Smooth muscle cell (in vitro differentiated cells): ENCODE results near the gene UBXN4. TPM values are rescaled to one million over a fixed set of nuclear protein-coding genes. Genes with fewer than 3 reads are reported as not detected.

Experiments used
- DNase-seq: peaks from one replicate; lab custom pipeline; 2025; ENCODE audit not compliant: unreplicated experiment; lab: John Stamatoyannopoulos, UW
- H2AFZ ChIP-seq: fragments of 200-600 bp; sonication (generic); 2 replicates; pipeline ENCODE4 v1.6.0; 2016; ENCODE audit warnings: antibody characterized with exemption, low read depth, mild to moderate bottlenecking
- H3F3A ChIP-seq: fragments of 200-600 bp; sonication (generic); 2 replicates; pipeline ENCODE4 v1.6.0; 2017; ENCODE audit warnings: antibody characterized with exemption, low read depth
- H3K27ac ChIP-seq: fragments of 200-600 bp; sonication (generic); 2 replicates; pipeline ENCODE4 v1.5.1; 2016; ENCODE audit warnings: low read depth, mild to moderate bottlenecking
- H3K27me3 ChIP-seq: fragments of 200-600 bp; sonication (generic); 2 replicates; pipeline ENCODE4 v1.6.1; 2016; ENCODE audit warnings: low read depth, mild to moderate bottlenecking
- H3K36me3 ChIP-seq: fragments of 200-600 bp; sonication (generic); 2 replicates; pipeline ENCODE4 v1.5.1; 2016; ENCODE audit warnings: low read depth
- H3K4me1 ChIP-seq: fragments of 200-600 bp; sonication (generic); 2 replicates; pipeline ENCODE4 v1.5.1; 2016; ENCODE audit warnings: low read depth
- H3K4me2 ChIP-seq: fragments of 200-600 bp; sonication (generic); 2 replicates; pipeline ENCODE4 v1.6.0; 2016; ENCODE audit warnings: mild to moderate bottlenecking
- H3K4me3 ChIP-seq: fragments of 200-600 bp; sonication (generic); 2 replicates; pipeline ENCODE4 v1.5.1; 2016; ENCODE audit warnings: mild to moderate bottlenecking
- H3K79me2 ChIP-seq: fragments of 200-600 bp; sonication (generic); 2 replicates; pipeline ENCODE4 v1.6.0; 2016; ENCODE audit warnings: low read depth, mild to moderate bottlenecking
- H3K9ac ChIP-seq: fragments of 200-600 bp; sonication (generic); 2 replicates; pipeline ENCODE4 v1.6.0; 2016; ENCODE audit warnings: low read depth
- H3K9me3 ChIP-seq: fragments of 200-600 bp; sonication (generic); replicated peaks from 2 replicates; pipeline ENCODE4 v1.5.1; 2016; ENCODE audit warnings: low read depth
- H4K20me1 ChIP-seq: fragments of 200-600 bp; sonication (generic); 2 replicates; pipeline ENCODE4 v1.6.0; 2016; ENCODE audit warnings: low read depth
- WGBS: methylation state at CpG from one replicate; pipeline ENCODE4 v1.1.7; 2016; ENCODE audit warnings: low lambda C conversion rate; 5-methylcytosine and 5-hydroxymethylcytosine counted together
- polyA plus RNA-seq: library from polyadenylated mRNA; unstranded; fragments of >200 nt; fragmentation: Nextera tagmentation; extraction: Ambion mirVana; gene quantifications from 2 replicates; pipeline ENCODE4 v1.2.1, GENCODE V29; 2016
- small RNA-seq: library from RNA; depleted of rRNA; stranded (forward); fragments of <200 nt; gene quantifications from one replicate; pipeline ENCODE3, GENCODE V24; 2014
- total RNA-seq: library from RNA; depleted of rRNA; stranded (reverse); fragments of >200 nt; gene quantifications from 2 replicates; pipeline ENCODE4 v1.2.3, GENCODE V29; 2014
- TF ChIP-seq, protein P1 (sequence below): fragments of 200-600 bp; sonication (generic); IDR thresholded peaks from 2 replicates; pipeline ENCODE4 v1.5.1; 2017; ENCODE audit warnings: borderline replicate concordance, mild to moderate bottlenecking, antibody characterized with exemption; ENCODE audit not compliant: insufficient read depth, poor library complexity, severe bottlenecking

UBXN4 gene
- total and polyA plus RNA-seq, 2 experiments from 2014 or later: 87.1 to 130 TPM

DNA sequence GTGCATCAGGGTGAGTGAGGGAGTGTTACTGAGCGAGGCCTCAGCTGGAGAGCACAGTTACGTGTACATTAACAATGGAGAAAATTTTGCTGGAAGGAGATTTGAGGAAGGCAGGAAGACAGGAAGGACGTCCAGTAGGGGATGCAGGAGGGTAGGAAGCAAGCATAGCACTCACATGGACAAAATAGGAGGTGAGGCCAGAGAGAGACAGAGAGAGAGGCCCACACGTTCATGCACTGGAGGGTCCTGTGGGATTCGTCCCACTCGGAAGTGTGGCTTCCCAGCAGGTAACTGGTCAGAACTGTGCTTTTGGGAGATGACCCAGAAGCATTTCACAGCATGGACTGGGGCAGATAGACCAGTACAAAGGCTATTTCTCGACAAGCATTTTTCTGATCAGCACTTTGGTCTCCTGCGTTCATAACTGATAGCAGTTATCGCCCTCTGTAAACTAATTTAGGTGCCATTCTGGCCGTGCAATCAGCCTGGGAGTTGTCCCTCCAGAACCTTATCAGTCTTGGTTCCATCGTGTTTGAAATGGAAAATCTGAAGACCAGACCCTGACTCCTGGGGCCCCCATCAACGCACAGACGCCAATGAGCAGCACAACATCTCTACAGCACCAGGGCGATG is 89.6 kb downstream of the UBXN4 start:
- Histone ChIP-seq H3K36me3 (no peaks in the 10 kb centered on the region), H4K20me1 (no peaks in the 10 kb centered on the region), H3K4me1 (no peaks in the 10 kb centered on the region), H3K9ac (no peak overlapping the region), H3K27me3 (no peaks in the 10 kb centered on the region), H3K4me3 (no peak overlapping the region), H3K4me2 (no peak overlapping the region), H3K79me2 (no peaks in the 10 kb centered on the region), H3K27ac (no peak overlapping the region), H3F3A (no peaks in the 10 kb centered on the region), H3K9me3 (no peaks in the 10 kb centered on the region), H2AFZ (no peak overlapping the region)
- no peak for DNase-seq
- TF ChIP-seq, protein P1, sequence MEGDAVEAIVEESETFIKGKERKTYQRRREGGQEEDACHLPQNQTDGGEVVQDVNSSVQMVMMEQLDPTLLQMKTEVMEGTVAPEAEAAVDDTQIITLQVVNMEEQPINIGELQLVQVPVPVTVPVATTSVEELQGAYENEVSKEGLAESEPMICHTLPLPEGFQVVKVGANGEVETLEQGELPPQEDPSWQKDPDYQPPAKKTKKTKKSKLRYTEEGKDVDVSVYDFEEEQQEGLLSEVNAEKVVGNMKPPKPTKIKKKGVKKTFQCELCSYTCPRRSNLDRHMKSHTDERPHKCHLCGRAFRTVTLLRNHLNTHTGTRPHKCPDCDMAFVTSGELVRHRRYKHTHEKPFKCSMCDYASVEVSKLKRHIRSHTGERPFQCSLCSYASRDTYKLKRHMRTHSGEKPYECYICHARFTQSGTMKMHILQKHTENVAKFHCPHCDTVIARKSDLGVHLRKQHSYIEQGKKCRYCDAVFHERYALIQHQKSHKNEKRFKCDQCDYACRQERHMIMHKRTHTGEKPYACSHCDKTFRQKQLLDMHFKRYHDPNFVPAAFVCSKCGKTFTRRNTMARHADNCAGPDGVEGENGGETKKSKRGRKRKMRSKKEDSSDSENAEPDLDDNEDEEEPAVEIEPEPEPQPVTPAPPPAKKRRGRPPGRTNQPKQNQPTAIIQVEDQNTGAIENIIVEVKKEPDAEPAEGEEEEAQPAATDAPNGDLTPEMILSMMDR: no peak
- 83% methylated on average over 14 of the region's 14 CpGs for WGBS

DNA sequence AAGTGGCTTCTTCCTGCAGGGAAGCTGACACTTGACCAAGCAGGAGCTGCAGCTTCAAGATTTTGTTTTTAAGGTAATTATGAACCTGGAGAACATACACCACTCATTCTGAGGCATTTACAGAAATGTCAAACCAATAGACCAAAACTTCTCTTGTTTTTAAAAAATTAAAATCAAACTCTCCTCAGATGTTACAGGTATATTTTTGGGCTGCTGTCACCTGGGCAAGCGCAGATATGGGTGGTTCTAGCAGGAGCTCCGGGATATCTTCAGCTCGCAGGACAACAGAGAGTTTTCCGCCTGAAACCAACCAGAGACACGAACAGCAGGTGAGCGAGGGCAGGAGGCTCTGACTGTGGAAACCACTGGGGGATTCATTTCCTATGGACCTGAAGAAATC is 91.2 kb downstream of the UBXN4 start:
- 98% methylated on average over 6 of the region's 6 CpGs for WGBS
- Histone ChIP-seq H3K9ac (no peak overlapping the region), H2AFZ (no peak overlapping the region), H3F3A (no peaks in the 10 kb centered on the region), H3K4me2 (no peak overlapping the region), H3K4me1 (no peaks in the 10 kb centered on the region), H3K4me3 (no peak overlapping the region), H3K36me3 (no peaks in the 10 kb centered on the region), H3K27ac (no peak overlapping the region), H3K9me3 (no peaks in the 10 kb centered on the region), H3K27me3 (no peaks in the 10 kb centered on the region), H4K20me1 (no peaks in the 10 kb centered on the region), H3K79me2 (no peaks in the 10 kb centered on the region)
- no peak for DNase-seq
- TF ChIP-seq, protein P1: no peak

Small RNA genes within 50 kb of the gene (small RNA-seq; reads per million reads assigned to genes)
- not detected for gene RF00019

Other genes starting within 250 kb of the UBXN4 start
- gene ZRANB3, start 210.6 kb upstream of the UBXN4 start, total RNA-seq: 4.1 and 6.7 TPM in 2 replicates
- gene ZRANB3, start 210.6 kb upstream of the UBXN4 start, polyA plus RNA-seq: 1.9 and 2.9 TPM in 2 replicates
- gene R3HDM1, start 210.4 kb upstream of the UBXN4 start, total RNA-seq: 16.3 and 20.6 TPM in 2 replicates
- 14.2 and 17.0 TPM in 2 replicates for gene R3HDM1, start 210.4 kb upstream of the UBXN4 start, polyA plus RNA-seq
- gene LCT, start 95.3 kb downstream of the UBXN4 start, total RNA-seq: 0.04 and 0.31 TPM in 2 replicates
- gene LCT, start 95.3 kb downstream of the UBXN4 start, polyA plus RNA-seq: 0.25 TPM in 1 of 2 replicates, not detected in the other
- 19.0 TPM in 2 replicates for gene MCM6, start 134.6 kb downstream of the UBXN4 start, total RNA-seq
- 15.0 and 17.3 TPM in 2 replicates for gene MCM6, start 134.6 kb downstream of the UBXN4 start, polyA plus RNA-seq
- 112 and 121 TPM in 2 replicates for gene DARS1, start 243.8 kb downstream of the UBXN4 start, total RNA-seq
- gene DARS1, start 243.8 kb downstream of the UBXN4 start, polyA plus RNA-seq: 110 and 119 TPM in 2 replicates